ENCODE measurements around the gene PROSER2.

DNA sequence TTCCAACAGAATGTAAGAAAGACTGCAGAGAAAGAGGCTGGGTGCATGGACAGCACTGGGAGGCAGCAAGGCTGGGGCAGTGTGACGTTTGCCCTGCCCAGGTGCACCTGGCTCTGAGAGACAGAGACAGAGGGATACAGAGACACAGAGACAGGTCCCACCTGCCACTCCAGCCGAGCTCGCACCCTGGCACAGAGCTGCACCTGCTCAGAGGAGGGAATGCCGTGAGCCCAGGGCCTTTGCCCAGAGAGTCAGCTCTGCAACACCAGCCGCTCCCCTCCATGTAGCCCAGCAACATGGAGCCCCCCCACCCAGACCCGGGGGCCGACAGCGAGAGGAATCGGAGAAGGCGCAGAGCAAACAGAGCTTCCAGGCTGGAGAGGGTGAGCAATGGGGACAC is 35.3 kb upstream of the PROSER2 start:
- TF ChIP-seq GATA3 (IDR thresholded peaks at IDR 0.05; ENCODE audit: low read depth, low read length) (no peak), GATA2 (IDR thresholded peaks at IDR 0.05; ENCODE audit: low read depth, low read length) (no peak)
